IPS-15b (cell line): ENCODE results near the gene CMTM6.
A peak's percentile ranks its signal among the peaks of the same experiment; 100 is the strongest.
"Not testable (repeated sequence)": the region's sequence is repeated elsewhere in the genome, so short reads cannot be mapped to it uniquely, and the experiment has no call there.

Source experiments
- H3K27me3 ChIP-seq: one replicate; pipeline ENCODE4 v1.6.1; 2013; ENCODE audit warnings: low read length; ENCODE audit not compliant: control insufficient read depth, insufficient read depth
- H3K36me3 ChIP-seq: one replicate; pipeline ENCODE4 v1.6.1; 2013; ENCODE audit warnings: low read length; ENCODE audit not compliant: control insufficient read depth, insufficient read depth
- H3K4me1 ChIP-seq: one replicate; pipeline ENCODE4 v1.6.1; 2013; ENCODE audit warnings: mild to moderate bottlenecking, low read length; ENCODE audit not compliant: control insufficient read depth, insufficient read depth
- H3K4me3 ChIP-seq: one replicate; pipeline ENCODE4 v1.5.1; 2013; ENCODE audit warnings: low read depth, low read length
- H3K9ac ChIP-seq: one replicate; pipeline ENCODE4 v1.6.1; 2013; ENCODE audit warnings: low read depth, mild to moderate bottlenecking, low read length
- H3K9me3 ChIP-seq: one replicate; pipeline ENCODE4 v1.6.1; 2013; ENCODE audit warnings: mild to moderate bottlenecking, low read length; ENCODE audit not compliant: control insufficient read depth, insufficient read depth

Gene CMTM6

DNA sequence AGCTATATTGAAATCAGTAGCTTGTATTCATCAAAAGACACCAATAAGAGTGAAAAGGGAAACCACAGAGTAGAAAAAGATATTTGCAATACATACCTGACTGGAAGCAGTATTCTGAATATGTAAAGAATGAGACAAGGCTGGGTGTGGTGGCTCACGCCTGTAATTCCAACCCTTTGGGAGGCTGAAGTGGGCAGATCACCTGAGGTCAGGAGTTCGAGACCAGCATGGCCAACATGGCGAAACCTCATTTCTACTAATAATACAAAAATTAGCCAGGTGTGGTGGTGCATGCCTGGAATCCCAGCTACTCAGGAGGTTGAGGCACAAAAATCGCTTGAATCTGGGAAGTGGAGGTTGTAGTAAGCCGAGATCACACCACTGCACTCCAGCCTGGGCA is 16.3 kb upstream of the CMTM6 start:
- H3K9me3 ChIP-seq, H3K36me3 ChIP-seq, H3K4me1 ChIP-seq, H3K4me3 ChIP-seq, H3K27me3 ChIP-seq, H3K9ac ChIP-seq: not testable (repeated sequence)

DNA sequence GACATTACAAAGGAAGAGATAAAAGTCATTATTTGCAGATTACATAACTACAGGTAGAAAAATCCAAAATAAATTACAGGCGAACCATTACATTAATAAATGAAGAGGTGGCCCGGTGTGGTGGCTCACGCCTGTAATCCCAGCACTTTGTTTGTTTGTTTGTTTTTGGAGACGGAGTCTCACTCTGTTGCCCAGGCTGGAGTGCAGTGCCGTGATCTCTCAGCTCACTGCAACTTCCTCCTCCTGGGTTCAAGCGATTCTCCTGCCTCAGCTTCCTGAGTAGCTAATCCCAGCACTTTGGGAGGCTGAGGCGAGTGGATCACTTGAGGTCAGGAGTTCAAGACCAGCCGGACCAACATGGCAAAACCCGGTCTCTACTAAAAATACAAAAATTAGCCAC is 14.1 kb upstream of the CMTM6 start:
- H3K9me3 ChIP-seq, H3K4me3 ChIP-seq, H3K4me1 ChIP-seq, H3K27me3 ChIP-seq, H3K36me3 ChIP-seq, H3K9ac ChIP-seq: not testable (repeated sequence)

DNA sequence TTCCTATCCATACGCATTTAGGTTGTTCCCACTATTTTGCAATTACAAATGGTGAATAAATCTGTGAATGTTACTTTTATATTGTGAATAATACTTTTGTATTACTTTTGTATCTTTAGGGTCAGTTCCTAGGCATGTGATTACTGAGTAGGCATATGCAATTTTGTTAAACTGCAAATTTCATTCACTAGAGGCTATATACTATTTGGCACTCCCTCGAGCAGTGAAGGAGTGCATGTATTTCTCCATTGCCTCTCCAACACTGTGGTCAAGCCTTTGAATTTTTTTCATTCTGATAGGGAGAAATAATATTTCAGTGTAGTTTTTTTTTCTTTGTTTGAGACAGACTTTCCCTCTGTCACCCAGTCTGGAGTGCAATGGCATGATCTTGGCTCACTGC is 8.4 kb upstream of the CMTM6 start:
- Histone ChIP-seq H3K4me3 (no peak overlapping the region), H3K36me3 (no peaks in the 10 kb centered on the region), H3K4me1 (peaks cover 10% of the 10 kb centered on the region), H3K27me3 (no peaks in the 10 kb centered on the region), H3K9ac (no peak overlapping the region), H3K9me3 (no peaks in the 10 kb centered on the region)

DNA sequence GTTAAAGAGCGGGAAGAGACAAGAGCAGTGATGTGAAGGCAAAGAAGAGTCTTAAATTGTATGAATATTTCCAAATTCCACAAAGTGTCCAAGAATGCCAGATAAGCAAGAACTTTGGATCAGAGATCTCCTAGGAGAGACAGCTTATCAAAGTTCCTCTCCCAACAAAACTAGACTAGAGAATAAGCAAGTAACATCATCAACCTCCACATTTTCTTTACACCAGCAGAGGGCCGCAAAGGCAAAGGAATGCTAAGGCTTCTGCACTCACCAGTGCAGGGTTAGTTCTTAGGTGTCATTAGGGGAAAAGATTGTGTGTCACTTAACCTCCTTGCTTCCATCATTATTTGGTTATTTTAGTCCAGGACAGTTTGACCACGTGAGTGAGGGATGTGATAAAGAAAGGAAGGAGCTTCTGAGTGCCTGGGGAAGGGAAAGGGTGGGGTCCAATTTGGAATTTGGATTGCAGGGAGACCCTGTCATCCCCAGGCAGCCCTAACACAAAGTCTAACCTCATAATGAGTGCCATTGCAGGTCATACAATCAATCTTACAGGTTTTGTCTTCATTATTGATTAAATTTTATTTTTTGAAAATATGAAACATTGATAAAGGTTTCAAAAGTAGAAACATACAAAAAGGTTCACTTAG is 7.5 kb upstream of the CMTM6 start:
- Histone ChIP-seq H3K9ac (no peak overlapping the region), H3K4me3 (no peak overlapping the region), H3K4me1 (peaks cover 11% of the 10 kb centered on the region), H3K9me3 (no peaks in the 10 kb centered on the region), H3K36me3 (no peaks in the 10 kb centered on the region), H3K27me3 (no peaks in the 10 kb centered on the region)

DNA sequence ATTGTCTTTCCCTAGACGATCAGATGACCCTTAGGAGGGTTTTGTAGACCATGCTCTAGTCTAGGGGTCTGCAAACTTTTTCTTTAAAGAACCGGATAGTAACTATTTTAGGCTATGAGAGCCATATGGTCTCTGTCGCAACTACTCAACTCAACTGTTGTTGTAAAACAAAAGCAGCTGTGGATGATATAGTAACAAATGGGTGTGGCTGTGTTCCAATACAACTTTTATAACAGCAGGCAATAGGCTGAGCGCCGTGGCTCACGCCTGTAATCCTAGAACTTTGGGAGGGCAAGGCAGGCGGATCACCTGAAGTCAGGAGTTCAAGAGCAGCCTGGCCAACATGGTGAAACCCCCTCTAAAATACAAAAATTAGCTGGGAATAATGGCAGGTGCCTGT is 6.1 kb upstream of the CMTM6 start:
- H3K4me3 ChIP-seq: no peak overlapping the region
- no peaks in the 10 kb centered on the region for H3K9me3 ChIP-seq
- H3K36me3 ChIP-seq: no peaks in the 10 kb centered on the region
- H3K4me1 ChIP-seq: peaks cover 15% of the 10 kb centered on the region
- H3K27me3 ChIP-seq: no peaks in the 10 kb centered on the region
- no peak overlapping the region for H3K9ac ChIP-seq

DNA sequence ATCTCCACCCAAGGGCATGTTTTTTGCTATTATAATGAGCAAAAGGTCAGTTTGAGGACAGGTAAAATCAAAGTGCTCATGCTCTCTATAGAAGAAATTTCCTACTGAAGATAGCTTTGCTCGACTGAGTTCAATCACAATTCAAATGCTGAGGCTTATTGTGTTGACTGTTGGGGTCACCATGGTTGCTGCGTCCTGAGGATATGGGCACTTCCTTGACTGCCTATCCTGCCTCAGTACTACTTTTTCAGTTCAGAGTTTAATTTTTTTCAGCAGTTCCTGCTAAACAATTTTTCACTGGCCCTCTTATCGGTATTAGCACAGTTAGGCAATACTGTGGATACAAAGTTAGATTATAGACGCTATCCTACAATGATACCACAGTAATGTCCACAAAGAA is 3.8 kb upstream of the CMTM6 start:
- Histone ChIP-seq H3K4me3 (no peak overlapping the region), H3K36me3 (no peaks in the 10 kb centered on the region), H3K9me3 (no peaks in the 10 kb centered on the region), H3K27me3 (no peaks in the 10 kb centered on the region), H3K4me1 (peaks cover 25% of the 10 kb centered on the region), H3K9ac (no peak overlapping the region)

DNA sequence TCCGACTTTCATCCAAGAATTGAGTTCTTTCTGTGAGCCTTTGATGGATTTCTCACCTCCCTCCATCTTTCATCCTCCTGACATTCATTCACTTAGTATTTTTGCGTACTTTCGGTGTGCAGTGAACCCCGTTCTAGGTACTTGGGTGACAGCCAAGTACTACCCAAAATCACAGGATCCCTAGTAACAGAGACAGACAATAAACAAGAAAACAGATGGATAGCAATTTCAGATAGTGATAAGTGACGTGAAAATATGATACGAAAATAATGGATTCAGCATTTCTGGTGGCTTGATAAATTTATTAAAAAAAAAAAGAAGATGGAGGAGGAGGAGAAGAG is 264 bp upstream of the CMTM6 start:
- peak overlapping the region; percentile 16 for H3K9ac ChIP-seq
- peaks cover 27% of the 10 kb centered on the region for H3K4me1 ChIP-seq

DNA sequence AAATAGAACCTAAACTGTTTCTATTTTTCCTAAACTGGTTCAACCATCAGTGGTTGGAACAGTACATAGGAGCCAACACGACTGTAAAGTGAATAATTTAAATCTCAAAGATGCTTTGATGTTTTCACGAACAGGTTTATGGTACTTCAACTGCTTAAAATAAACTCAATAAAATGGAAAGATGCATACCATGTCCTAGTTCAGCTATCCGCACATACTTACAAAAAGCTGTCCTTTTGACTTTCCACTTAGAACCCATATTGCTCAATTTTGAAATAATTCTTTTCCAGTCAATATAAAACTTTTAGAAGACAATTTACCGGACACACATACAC is 902 bp downstream of the CMTM6 start:
- Histone ChIP-seq H3K4me3 (peak overlapping the region; percentile 88), H3K9ac (peak overlapping the region; percentile 68), H3K4me1 (peaks cover 27% of the 10 kb centered on the region), H3K9me3 (no peaks in the 10 kb centered on the region), H3K27me3 (no peaks in the 10 kb centered on the region), H3K36me3 (no peaks in the 10 kb centered on the region)

More for the DNA sequence above, 264 bp upstream of the CMTM6 start:
- H3K4me3 ChIP-seq: peak overlapping the region; percentile 26
- H3K36me3 ChIP-seq: no peaks in the 10 kb centered on the region
- H3K9me3 ChIP-seq: no peaks in the 10 kb centered on the region
- no peaks in the 10 kb centered on the region for H3K27me3 ChIP-seq

DNA sequence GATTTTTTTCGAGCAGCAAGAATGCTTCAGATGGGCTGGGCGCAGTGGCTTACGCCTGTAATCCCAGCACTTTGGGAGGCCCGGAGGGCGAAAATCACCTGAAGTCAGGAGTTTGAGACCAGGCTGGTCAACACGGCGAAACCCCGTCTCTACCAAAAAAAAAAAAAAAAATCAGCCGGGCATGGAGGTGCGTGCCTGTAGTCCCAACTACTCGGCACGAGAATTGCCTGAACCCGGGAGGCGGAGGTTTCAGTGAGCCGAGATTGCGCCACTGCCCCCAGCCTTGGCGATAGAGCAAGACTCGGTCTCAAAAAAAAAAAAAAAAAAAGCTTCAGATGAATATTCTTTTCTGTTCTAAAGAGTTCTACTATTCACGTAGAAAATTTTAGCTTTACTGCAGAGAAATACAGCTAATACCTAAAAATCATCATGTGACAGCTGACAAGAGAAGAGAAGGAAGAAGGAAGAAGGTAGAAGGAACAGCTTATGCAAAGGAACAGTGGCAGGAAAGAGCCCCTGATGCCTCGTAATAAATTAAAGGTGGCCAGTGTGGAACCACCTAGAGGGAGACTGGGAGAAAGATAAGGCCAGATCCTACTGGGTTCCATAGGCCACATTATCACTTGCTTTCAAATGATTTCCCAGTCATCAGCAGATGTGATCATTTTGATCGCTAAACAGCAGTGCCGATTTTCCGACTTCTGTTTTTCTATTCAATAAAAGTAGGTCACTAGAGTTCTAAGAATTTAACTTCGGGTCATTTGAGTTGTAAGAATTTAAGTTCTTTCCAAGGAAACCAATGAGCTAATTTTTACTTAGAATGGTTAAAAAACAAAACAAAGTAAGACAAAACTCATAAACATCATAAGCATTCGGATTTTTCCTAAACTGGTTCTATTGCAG is 1.5 kb downstream of the CMTM6 start:
- no peak overlapping the region for H3K9ac ChIP-seq
- H3K9me3 ChIP-seq: no peaks in the 10 kb centered on the region
- peaks cover 21% of the 10 kb centered on the region for H3K4me1 ChIP-seq
- no peaks in the 10 kb centered on the region for H3K36me3 ChIP-seq
- peak overlapping the region; percentile 88 for H3K4me3 ChIP-seq
- H3K27me3 ChIP-seq: no peaks in the 10 kb centered on the region

DNA sequence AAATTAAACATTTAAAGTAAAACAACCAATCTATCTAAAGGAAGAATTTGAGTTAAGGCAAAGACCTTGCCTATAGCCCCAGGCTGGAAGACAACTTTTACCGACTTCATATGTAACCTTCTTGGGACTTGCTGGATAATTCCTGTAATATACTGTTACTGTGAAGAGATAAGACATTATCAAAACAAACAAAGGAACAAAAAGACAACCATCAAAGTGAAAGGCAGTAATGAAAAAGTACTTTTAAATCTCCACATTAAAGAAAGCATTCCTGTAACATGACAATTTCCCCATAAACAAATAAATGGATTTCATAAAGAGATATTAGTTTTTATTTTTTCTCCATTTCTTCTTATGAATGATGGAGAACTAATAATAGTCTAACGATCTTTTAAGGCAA is 2.4 kb downstream of the CMTM6 start:
- H3K4me1 ChIP-seq: peaks cover 18% of the 10 kb centered on the region
- H3K9me3 ChIP-seq: no peaks in the 10 kb centered on the region
- H3K4me3 ChIP-seq: no peak overlapping the region
- H3K9ac ChIP-seq: no peak overlapping the region
- no peaks in the 10 kb centered on the region for H3K27me3 ChIP-seq
- H3K36me3 ChIP-seq: no peaks in the 10 kb centered on the region

DNA sequence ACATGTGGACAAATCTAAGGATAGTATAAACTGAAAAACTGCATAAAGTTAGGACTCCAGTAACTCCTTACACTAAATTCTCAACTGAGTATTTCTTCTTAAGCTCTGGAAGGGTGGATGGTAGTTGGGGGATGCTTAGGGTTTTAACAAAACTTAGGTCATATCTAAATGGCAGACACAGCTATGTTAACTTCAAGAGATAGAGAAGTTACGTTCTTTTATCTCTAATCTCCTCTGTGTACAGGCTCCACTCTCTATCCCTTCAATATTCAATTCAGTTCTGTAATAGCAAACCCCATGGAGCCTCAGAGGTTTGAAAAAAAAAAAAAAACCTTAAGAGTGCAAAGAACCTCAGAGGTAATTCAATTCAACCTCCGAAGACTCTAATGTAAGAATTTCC is 3.1 kb downstream of the CMTM6 start:
- Histone ChIP-seq H3K9me3 (no peaks in the 10 kb centered on the region), H3K9ac (no peak overlapping the region), H3K4me1 (peaks cover 18% of the 10 kb centered on the region), H3K4me3 (no peak overlapping the region), H3K27me3 (no peaks in the 10 kb centered on the region), H3K36me3 (no peaks in the 10 kb centered on the region)

DNA sequence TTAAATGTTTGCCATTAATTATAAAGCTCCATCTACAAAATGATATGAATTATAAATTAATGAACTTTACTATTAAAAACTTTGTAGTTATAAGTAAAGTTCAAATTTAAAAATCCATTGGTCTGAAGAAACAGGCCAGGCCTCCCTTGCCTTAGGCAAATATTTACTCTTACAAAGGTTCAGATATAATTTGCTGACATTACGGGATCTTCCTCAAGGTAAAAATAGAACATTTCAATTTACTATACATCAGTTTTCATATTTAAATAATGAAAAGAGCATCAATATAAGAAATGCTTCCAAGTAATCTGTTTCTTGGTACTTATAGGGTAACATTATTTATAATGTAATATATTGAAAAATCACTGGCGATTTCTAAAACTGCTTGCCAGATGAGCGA is 3.7 kb downstream of the CMTM6 start:
- Histone ChIP-seq H3K27me3 (no peaks in the 10 kb centered on the region), H3K9me3 (no peaks in the 10 kb centered on the region), H3K36me3 (no peaks in the 10 kb centered on the region), H3K9ac (no peak overlapping the region), H3K4me1 (peaks cover 17% of the 10 kb centered on the region), H3K4me3 (no peak overlapping the region)
